ENCODE data around the gene GPATCH2L. TPM values are rescaled to one million over a fixed set of nuclear protein-coding genes. Genes with fewer than 3 reads are reported as not detected.

The GPATCH2L gene
- total RNA-seq, 1 experiment from 2014 or later = 76.7 TPM

GRCh38 chr14:76219873-76220272 is 68.2 kb downstream of the GPATCH2L start:
- H3K27me3 Mint-ChIP-seq (ENCODE audit: low read depth) = peaks cover 1% of the 10 kb centered on the region
- Histone ChIP-seq H2BK15ac (ENCODE audit: low read depth, low read length) (no peak overlapping the region), H2AK5ac (ENCODE audit: insufficient read length, low read length) (no peak overlapping the region), H3K9me3 (ENCODE audit: control insufficient read depth, low read depth, low read length) (no peaks in the 10 kb centered on the region), H4K20me1 (ENCODE audit: control insufficient read depth, insufficient read depth, insufficient read length) (no peaks in the 10 kb centered on the region), H3K14ac (ENCODE audit: insufficient read depth, low read length) (no peak overlapping the region), H4K5ac (ENCODE audit: insufficient read length, low read depth, low read length) (no peak overlapping the region), H2BK120ac (ENCODE audit: low read depth, low read length, poor library complexity, severe bottlenecking) (no peak overlapping the region), H3K56ac (ENCODE audit: insufficient read length, low read depth, low read length) (no peak overlapping the region), H3K79me1 (ENCODE audit: insufficient read depth, low read depth, low read length, poor library complexity, severe bottlenecking) (no peaks in the 10 kb centered on the region), H3K23me2 (ENCODE audit: insufficient read length, low read depth, low read length, poor library complexity, severe bottlenecking) (no peaks in the 10 kb centered on the region), H2BK5ac (ENCODE audit: insufficient read length, low read length) (no peak overlapping the region), H3K9ac (ENCODE audit: extremely low read depth, insufficient read length, low read length) (no peak overlapping the region), H3K18ac (ENCODE audit: insufficient read length, low read depth, low read length) (no peak overlapping the region), H2BK20ac (ENCODE audit: low read depth, low read length, poor library complexity, severe bottlenecking) (no peak overlapping the region), H2BK12ac (ENCODE audit: insufficient read length, low read depth, low read length) (no peak overlapping the region), H4K91ac (ENCODE audit: insufficient read length, low read depth, low read length) (no peak overlapping the region), H2AFZ (ENCODE audit: low read length) (no peak overlapping the region), H3K23ac (ENCODE audit: insufficient read length, low read depth, low read length) (no peak overlapping the region), H4K8ac (replicated peaks; ENCODE audit: insufficient read length, low read depth, low read length) (no peak overlapping the region), H3K27me3 (ENCODE audit: insufficient read depth, low read length) (no peaks in the 10 kb centered on the region), H3K4ac (ENCODE audit: low read depth, low read length) (no peak overlapping the region), H3K4me1 (ENCODE audit: insufficient read depth, low read length) (no peaks in the 10 kb centered on the region), H3K4me2 (ENCODE audit: insufficient read depth, insufficient read length, low read length) (no peak overlapping the region), H3K79me2 (ENCODE audit: insufficient read depth, low read length) (no peaks in the 10 kb centered on the region), H3K27ac (ENCODE audit: insufficient read length, low read depth, low read length) (no peak overlapping the region), H3T11ph (ENCODE audit: low read length) (no peak overlapping the region)
- H3K4me3 Mint-ChIP-seq = no peak overlapping the region
- H3K36me3 Mint-ChIP-seq (ENCODE audit: insufficient read depth in 1 of 3, low read depth in 3 of 3) = peaks cover 0 to 10% (median 4%) of the 10 kb centered on the region in 3 experiments; a peak in 3 of 7 replicates
- H3K27ac Mint-ChIP-seq = no peak overlapping the region
- H3K9me3 Mint-ChIP-seq = peaks cover 11 to 16% of the 10 kb centered on the region in 2 experiments; a peak in 4 of 5 replicates
- no peaks in the 10 kb centered on the region for H3K4me1 Mint-ChIP-seq
- DNase-seq = no peak
- WGBS (ENCODE audit: extremely low coverage, insufficient read length, low lambda C conversion rate) = no CpG with 5 or more reads among the region's 3 CpGs
- TF ChIP-seq CTCF (conservative IDR thresholded peaks at IDR 0.05) = no peak

Data from H9 (cell line).